ENCODE measurements around the gene TAF11L5. TPM values are rescaled to one million over a fixed set of nuclear protein-coding genes. Genes with fewer than 3 reads are reported as not detected.
"Not testable (repeated sequence)": the region's sequence is repeated elsewhere in the genome, so short reads cannot be mapped to it uniquely, and the experiment has no call there.

Gene TAF11L5
- total RNA-seq, 2 donors from 2014 or later, result not detected

DNA sequence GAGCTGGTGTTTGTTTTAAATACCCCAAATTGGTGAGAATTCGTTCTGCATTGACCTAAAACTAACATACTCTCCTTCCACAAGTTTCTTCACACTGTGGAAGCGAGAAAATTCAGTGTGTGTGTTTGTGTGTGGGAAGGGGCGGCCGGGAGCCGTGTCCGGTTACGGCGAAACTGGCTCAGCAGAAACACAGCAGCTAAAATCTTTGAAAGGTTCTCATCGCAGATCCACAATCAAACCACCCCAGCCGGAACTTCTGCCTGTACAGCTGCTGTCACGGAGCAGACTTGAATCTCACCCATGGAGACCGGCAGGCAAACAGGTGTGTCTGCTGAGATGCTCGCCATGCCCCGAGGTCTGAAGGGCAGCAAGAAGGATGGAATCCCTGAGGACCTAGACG is 3.5 kb upstream of the TAF11L5 start, which contains the start of gene TAF11L4:
TAF11L4 (plus strand) TSS at position 301 of the 400 bp plus-strand sequence.
- H3K27me3 ChIP-seq (replicated peaks; ENCODE audit: insufficient read depth); H3K9me3 ChIP-seq; H3K4me3 ChIP-seq; intact Hi-C loops (cut with DNase I); DNase-seq (ENCODE audit: low spot score); H3K36me3 ChIP-seq; H3K27ac ChIP-seq; H3K4me1 ChIP-seq (replicated peaks): not testable (repeated sequence)
- no CpG with 5 or more reads among the region's 15 CpGs for WGBS

DNA sequence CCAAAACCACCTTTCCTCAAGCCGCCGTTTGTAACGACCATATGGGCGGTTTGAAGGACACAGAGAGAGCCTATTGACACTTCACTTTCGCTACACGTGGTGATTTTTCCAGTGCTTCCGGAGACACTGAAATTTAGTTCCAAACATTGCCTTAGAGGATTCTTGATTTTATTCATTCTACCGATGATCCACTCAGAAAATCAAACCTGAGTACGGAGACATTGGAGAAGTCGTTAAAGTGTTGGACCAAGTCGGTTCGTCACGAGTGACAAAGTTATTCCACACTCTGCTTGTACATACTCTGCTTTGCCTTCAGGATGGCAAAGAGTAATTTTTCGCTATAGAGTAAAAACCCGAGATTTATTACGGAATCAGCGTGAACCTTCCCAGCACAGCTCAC is 1.5 kb downstream of the TAF11L5 start:
- H3K4me3 ChIP-seq; intact Hi-C loops (cut with DNase I); H3K27me3 ChIP-seq (replicated peaks; ENCODE audit: insufficient read depth); H3K9me3 ChIP-seq; H3K36me3 ChIP-seq; H3K27ac ChIP-seq; H3K4me1 ChIP-seq (replicated peaks): not testable (repeated sequence)
- 92% methylated on average over 17 of the region's 17 CpGs for WGBS
- DNase-seq (ENCODE audit: low spot score), result peak; percentile 65

DNA sequence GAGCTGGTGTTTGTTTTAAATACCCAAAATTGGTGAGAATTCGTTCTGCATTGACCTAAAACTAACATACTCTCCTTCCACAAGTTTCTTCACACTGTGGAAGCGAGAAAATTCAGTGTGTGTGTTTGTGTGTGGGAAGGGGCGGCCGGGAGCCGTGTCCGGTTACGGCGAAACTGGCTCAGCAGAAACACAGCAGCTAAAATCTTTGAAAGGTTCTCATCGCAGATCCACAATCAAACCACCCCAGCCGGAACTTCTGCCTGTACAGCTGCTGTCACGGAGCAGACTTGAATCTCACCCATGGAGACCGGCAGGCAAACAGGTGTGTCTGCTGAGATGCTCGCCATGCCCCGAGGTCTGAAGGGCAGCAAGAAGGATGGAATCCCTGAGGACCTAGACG is 3.3 kb downstream of the TAF11L5 start, which contains the start of gene TAF11L6:
TAF11L6 (plus strand) TSS at position 301 of the 400 bp plus-strand sequence.
- H3K27ac ChIP-seq; H3K36me3 ChIP-seq; H3K4me1 ChIP-seq (replicated peaks); H3K27me3 ChIP-seq (replicated peaks; ENCODE audit: insufficient read depth); H3K9me3 ChIP-seq; DNase-seq (ENCODE audit: low spot score); H3K4me3 ChIP-seq; intact Hi-C loops (cut with DNase I): not testable (repeated sequence)
- WGBS, result no CpG with 5 or more reads among the region's 15 CpGs

Small RNA genes lying within 50 kb of the gene (small RNA-seq; reads per million reads assigned to genes)
- gene AC106774.3, result 0 reads per million in 2 donors

Other genes with a start within 250 kb of the TAF11L5 start
- gene TAF11L2, start 27.0 kb upstream of the TAF11L5 start, total RNA-seq, result not detected
- not detected for gene TAF11L3, start 6.9 kb upstream of the TAF11L5 start, total RNA-seq
- not detected for gene TAF11L4, start 3.4 kb upstream of the TAF11L5 start, total RNA-seq
- gene TAF11L6, start 3.4 kb downstream of the TAF11L5 start, total RNA-seq, result not detected
- not detected for gene TAF11L7, start 60.5 kb downstream of the TAF11L5 start, total RNA-seq
- not detected for gene TAF11L8, start 65.7 kb downstream of the TAF11L5 start, total RNA-seq
- gene TAF11L9, start 69.2 kb downstream of the TAF11L5 start, total RNA-seq, result not detected
- gene TAF11L10, start 72.6 kb downstream of the TAF11L5 start, total RNA-seq, result not detected
- not detected for gene TAF11L11, start 78.9 kb downstream of the TAF11L5 start, total RNA-seq
- not detected for gene TAF11L12, start 85.2 kb downstream of the TAF11L5 start, total RNA-seq
- gene TAF11L13, start 106.9 kb downstream of the TAF11L5 start, total RNA-seq, result not detected
- not detected for gene TAF11L14, start 109.2 kb downstream of the TAF11L5 start, total RNA-seq

All from prostate gland (tissue), 2 donors.